Breast epithelium (tissue), 3 donors: ENCODE measurements around the gene PYCR2.

Experiments used
- CTCF ChIP-seq, 3 donors: fragments of 450-650 bp; IDR thresholded peaks; one replicate each; pipeline ENCODE4 v1.5.1; 2016 to 2017; ENCODE audit warnings: antibody characterized with exemption in 3 of 3, mild to moderate bottlenecking in 3 of 3, moderate library complexity in 3 of 3
- POLR2AphosphoS5 ChIP-seq, 3 donors: sonication (generic); formaldehyde crosslinking; IDR thresholded peaks; one replicate each; pipeline ENCODE4 v1.6.1; 2017; ENCODE audit warnings: antibody characterized with exemption in 3 of 3

GRCh38 chr1:225934711-225935110 lies 10.7 kb upstream of the PYCR2 start:
- TF ChIP-seq POLR2AphosphoS5 (IDR thresholded peaks at IDR 0.05), result no peak
- no peak for TF ChIP-seq CTCF (IDR thresholded peaks at IDR 0.05)
